CD4-positive, alpha-beta T cell treated with Interleukin-6 at 100 ng/mL for 8 hours (primary cell): ENCODE measurements around the gene GSTM5.
"Not testable (repeated sequence)": the region's sequence is repeated elsewhere in the genome, so short reads cannot be mapped to it uniquely, and the experiment has no call there.

Experiments
- DNase-seq: peaks from one replicate; pipeline ENCODE4 v3.0.0-alpha.2; 2020; ENCODE audit warnings: mixed read lengths, low spot score

Gene GSTM5

DNA sequence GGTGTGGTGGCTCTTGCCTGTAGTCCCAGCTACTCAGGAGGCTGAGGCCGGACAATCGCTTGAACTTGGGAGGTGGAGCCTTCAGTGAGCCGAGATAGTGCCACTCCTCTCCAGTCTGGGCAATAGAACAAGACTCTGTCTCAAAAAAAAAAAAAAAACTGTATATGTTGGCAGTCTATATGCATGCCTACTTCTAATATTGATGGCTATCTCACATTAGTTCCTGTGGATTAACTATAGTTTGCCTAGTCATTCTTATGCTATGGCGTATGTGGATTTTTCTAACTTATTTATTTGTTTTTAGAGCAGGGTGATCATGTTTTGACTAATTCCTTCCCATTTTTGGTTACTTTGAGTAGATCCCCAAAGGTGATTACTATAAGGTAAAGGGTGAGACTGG is 15.0 kb upstream of the GSTM5 start:
- DNase-seq, result no peak

GRCh38 chr1:109697861-109698260 is 14.2 kb upstream of the GSTM5 start:
- DNase-seq, result not testable (repeated sequence)

DNA sequence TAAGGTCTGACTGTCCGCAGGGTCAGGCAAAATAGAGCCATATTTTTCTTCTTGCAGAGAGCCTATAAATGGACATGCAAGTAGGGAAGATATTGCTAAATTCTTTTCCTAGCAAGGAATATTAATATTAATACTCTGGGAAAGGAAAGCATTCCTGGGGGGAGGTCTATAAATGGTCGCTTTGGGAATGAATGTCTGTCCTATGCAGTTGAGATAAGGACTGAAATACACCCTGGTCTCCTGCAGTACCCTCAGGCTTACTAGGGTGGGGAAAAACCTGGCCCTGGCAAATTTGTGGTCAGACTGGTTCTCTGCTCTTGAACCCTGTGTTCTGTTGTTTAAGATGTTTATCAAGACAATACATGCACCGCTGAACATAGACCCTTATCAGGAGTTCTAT is 9.1 kb upstream of the GSTM5 start:
- not testable (repeated sequence) for DNase-seq

GRCh38 chr1:109704173-109704572 is 7.9 kb upstream of the GSTM5 start:
- DNase-seq, result no peak

DNA sequence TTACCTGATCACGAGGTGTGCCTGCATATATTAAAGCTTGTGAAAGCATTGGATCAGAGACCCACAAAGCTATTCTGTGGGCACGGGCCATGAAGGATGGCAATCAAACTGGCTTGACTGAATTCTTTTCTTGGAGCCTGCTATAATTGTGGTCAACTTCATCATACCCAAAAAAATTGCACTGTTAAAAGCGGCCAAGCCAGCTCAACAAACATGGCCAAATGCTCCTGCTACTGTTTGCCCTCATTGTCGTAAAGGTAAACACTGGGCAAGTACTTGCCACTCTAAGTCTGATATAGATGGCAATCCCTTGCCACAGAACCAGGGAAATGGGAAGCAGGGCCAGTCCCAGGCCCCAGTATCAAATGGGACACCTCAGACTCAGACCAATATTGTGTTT is 6.6 kb upstream of the GSTM5 start:
- no peak for DNase-seq

GRCh38 chr1:109708949-109709348 is 3.1 kb upstream of the GSTM5 start:
- not testable (repeated sequence) for DNase-seq

- DNase-seq, result not testable (repeated sequence)
Observed at GRCh38 chr1:109709822-109710221, 2.2 kb upstream of the GSTM5 start.

DNA sequence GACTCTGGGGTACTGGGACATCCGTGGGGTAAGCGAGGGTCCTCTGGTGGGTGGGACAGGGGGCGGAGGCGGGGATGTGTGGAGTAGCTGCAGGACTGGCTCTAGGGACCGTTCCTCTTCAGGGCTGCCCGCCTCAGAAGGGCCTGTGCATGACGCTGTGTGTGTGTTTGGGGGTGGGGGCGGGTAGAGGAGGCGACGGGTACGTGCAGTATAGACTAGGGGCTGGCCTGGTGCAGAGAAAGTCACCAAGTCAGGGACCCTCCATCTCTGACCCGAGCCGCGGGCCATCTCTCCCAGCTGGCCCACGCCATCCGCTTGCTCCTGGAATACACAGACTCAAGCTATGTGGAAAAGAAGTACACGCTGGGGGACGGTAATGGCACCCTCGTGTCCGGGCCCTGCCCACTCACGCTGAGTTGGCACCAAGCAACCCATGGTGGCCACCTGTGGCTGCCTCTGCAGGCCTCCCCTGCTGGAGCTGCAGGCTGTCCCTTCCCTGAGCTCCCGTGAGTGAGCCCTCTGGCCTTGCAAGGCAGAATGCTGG is 342 bp downstream of the GSTM5 start:
- no peak for DNase-seq

DNA sequence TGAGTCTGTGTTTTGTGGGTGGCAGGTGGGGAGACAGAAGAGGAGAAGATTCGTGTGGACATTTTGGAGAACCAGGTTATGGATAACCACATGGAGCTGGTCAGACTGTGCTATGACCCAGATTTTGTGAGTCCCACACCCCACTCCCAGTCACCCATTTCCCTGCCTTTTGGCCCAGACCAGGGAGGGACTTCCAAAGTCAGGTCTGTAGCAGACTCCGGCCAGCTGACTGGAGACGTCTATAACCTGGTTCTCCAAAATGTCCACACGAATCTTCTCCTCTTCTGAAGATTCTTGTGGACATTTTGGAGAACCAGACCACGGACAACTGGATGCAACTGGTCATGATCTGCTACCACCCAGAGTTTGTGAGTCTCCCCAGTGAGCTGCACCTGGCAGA is 1.6 kb downstream of the GSTM5 start:
- DNase-seq, result no peak

DNA sequence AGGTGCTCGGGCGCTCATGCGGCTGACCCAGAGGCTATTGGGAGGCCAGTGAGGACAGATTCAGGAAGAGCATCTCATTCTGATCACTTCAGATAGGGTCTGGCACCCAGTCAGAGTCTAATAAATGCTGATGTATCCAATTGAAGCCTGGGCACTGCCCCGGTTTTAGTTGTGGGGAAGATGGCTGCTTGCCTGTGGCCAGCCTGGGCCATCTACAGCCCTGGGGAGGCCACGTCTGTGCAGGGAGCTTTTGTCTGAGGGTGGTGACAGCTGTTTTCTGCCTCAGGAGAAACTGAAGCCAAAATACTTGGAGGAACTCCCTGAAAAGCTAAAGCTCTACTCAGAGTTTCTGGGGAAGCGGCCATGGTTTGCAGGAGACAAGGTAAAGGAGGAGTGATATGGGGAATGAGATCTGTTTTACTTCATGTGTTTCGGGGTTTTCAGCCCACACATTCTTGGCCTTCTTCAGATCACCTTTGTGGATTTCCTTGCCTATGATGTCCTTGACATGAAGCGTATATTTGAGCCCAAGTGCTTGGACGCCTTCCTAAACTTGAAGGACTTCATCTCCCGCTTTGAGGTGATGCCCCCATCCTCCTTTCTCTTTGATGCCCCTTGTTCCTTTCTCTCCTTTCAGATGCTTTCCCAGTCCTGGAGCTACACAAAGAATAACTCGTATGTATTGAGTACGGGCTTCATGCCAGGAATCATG is 2.8 kb downstream of the GSTM5 start:
- no peak for DNase-seq

DNA sequence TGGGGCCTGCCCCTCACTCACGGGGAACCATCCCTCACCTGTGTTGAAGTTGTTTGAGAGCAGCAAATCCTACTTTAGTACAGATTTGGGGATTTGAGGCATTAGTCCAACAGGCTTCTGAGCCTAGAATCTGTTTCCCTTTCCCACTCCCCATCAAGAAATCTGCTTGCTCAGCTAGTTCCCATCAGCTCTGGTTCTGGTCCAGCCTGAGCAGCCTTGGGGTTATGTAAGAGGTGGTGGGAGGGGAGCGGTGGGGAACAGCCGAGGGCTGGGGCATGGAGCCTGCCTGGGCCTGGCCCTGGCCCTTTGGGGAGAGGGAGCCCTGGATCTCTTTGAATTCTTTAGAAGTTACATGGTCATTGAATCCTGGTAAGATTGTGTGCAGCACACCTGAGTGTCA is 4.1 kb downstream of the GSTM5 start:
- DNase-seq, result no peak

GRCh38 chr1:109716570-109717090 is 4.6 kb downstream of the GSTM5 start:
- DNase-seq, result no peak

DNA sequence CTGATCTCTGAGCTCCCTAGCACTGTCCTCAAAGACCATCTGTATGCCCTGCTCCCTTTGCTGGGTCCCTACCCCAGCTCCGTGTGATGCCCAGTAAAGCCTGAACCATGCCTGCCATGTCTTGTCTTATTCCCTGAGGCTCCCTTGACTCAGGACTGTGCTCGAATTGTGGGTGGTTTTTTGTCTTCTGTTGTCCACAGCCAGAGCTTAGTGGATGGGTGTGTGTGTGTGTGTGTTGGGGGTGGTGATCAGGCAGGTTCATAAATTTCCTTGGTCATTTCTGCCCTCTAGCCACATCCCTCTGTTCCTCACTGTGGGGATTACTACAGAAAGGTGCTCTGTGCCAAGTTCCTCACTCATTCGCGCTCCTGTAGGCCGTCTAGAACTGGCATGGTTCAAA is 5.7 kb downstream of the GSTM5 start:
- DNase-seq, result no peak

- DNase-seq, result no peak
Observed at GRCh38 chr1:109718495-109718894, 6.4 kb downstream of the GSTM5 start.

- DNase-seq, result no peak
Observed at GRCh38 chr1:109719337-109719837, 7.3 kb downstream of the GSTM5 start.

DNA sequence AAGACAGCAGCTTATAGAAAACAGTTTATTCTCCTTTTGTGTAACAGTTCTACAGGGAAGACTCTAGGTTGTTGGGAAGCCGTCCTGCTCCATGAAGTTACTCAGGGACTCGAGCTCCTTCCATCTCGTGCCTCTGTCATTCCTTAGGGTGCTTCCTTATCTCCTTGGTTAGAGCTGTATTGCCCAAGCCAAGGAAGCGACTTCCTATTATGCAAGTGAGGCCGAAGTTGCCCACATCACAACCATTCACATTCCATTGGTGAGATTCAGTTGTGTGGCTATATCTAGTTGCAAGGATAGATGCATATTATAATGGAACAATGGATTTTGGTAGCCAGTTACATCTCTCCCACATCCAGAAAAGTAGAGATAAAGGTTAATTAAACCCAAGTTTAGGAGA is 9.0 kb downstream of the GSTM5 start:
- no peak for DNase-seq

GRCh38 chr1:109721971-109722370 is 9.9 kb downstream of the GSTM5 start:
- no peak for DNase-seq

GRCh38 chr1:109722908-109723691 is 11.0 kb downstream of the GSTM5 start:
- no peak for DNase-seq

DNA sequence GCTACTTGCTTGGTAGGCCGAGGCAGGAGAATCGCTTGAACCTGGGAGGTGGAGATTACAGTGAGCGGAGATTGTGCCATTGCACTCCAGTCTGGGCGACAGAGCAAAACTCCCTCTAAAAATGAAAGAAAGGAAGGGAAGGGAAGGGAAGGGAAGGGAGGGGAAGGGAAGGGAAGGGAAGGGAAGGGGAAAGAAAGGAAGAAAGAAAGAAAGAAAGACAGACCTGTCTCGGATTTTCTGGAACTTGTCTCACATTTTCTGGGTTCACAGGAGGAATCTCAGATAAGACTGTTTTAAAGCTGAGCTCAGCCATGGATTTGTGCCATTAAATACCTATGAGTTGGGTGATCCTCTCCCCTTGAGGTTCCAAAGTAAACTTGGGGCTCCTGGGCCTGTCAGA is 12.9 kb downstream of the GSTM5 start:
- DNase-seq, result no peak

DNA sequence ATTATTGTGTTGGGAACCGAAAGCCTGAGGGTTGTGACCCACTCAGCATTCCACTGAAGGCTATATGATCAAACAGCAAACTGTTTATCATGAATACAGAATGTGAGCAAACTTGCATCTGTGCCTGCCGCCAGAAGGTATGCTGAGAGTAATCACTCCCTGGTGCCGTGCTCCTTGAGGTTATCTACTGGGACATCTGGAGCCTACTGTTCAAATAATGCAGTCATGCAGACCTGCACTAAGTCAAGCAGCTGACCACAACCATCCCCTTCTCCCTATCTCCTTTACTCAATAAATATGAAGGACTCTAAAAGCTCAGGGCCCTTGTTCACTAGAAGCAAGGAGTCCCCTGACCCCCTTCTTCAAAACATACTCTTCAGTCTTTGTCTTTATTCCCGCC is 13.5 kb downstream of the GSTM5 start:
- DNase-seq, result no peak

- DNase-seq, result no peak
Observed at GRCh38 chr1:109726007-109726406, 14.0 kb downstream of the GSTM5 start.

DNA sequence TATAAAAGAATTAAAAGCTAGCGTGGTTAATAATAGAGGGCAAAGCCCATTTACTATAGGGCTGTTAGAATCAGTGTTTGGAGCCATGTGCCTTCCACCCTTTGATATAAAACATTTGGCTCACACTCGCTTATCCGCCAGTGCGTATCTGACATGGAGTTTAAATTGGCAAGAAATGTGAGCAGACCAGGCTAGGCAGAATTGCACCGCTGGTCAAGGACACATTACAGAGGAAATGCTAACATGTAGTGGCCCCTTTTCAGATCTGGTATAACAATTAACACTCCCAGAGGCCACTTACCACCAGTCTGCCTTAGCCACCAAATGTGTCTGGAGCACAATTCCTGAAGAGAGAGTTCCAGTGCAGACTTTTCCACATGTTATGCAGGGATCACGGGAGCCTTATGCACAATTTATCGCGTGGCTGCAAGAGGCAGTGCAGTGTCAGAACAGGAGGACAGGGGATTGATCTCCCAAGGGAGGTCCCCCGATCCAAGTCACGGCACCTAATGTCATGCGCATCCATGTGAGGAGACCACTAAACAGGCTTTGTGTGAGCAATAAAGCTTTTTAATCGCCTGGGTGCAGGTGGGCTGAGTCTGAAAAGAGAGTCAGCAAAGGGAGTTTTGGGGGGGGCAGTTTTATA is 14.8 kb downstream of the GSTM5 start:
- no peak for DNase-seq
